C4-2B (cell line): ENCODE data around the gene CFAP46.

Experiments used
- CTCF ChIP-seq: fragments of 450-650 bp; conservative IDR thresholded peaks from 2 replicates; pipeline ENCODE4 v1.5.1; 2017; ENCODE audit warnings: mild to moderate bottlenecking
- ZFX ChIP-seq: fragments of 450-650 bp; IDR thresholded peaks from 2 replicates; pipeline ENCODE4 v1.6.1; 2017

DNA sequence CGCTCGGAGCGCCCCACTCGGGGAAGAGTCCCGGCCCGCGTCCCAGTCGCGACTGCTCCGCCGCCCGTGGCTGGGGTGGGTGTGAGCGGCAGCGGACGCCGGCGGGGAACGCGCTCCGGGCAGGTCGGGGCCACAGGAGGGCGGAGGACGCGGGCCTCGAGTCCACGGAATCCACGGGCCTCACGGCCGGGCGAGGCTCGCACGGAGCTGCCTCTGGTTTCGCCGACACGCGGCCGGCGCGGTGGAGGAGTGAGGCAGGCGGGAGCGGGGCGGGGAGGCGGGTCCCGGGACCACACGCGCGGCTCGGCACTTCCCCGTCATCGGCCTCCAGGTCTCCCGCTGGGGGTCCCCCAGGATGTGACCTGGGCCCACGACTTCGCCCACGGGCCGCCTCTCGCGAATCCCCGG, 155.9 kb downstream of the CFAP46 start:
- no peak for TF ChIP-seq CTCF
- TF ChIP-seq ZFX, result no peak
